GM19238 (cell line): Measurements from ENCODE around the gene POLA2.
"Not testable (repeated sequence)": the region's sequence is repeated elsewhere in the genome, so short reads cannot be mapped to it uniquely, and the experiment has no call there.

Source experiments
- DNase-seq: peaks from one replicate; pipeline ENCODE4 v3.0.0; 2011; ENCODE audit warnings: low spot score; ENCODE audit not compliant: insufficient read length

Gene POLA2

DNA sequence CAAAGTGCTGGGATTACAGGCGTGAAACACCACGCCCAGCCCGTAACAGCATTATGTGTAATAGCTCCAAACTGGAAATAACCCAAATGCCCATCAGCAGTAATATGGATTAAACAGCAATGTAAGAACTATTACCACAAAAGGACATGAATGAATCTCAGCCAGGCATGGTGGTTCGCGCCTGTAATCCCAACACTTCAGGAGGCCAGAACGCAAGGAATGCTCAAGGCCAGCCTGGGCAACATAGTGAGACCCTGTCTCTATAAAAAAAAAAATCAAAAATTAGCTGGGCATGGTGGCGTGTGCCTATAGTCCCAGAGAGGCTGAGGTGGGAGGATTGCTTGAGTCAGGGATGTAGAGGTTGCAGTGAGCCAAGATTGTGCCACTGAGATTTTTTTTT lies 68.8 kb downstream of the POLA2 start:
- no peak for DNase-seq

GRCh38 chr11:65332591-65332990 lies 70.8 kb downstream of the POLA2 start:
- DNase-seq: not testable (repeated sequence)

DNA sequence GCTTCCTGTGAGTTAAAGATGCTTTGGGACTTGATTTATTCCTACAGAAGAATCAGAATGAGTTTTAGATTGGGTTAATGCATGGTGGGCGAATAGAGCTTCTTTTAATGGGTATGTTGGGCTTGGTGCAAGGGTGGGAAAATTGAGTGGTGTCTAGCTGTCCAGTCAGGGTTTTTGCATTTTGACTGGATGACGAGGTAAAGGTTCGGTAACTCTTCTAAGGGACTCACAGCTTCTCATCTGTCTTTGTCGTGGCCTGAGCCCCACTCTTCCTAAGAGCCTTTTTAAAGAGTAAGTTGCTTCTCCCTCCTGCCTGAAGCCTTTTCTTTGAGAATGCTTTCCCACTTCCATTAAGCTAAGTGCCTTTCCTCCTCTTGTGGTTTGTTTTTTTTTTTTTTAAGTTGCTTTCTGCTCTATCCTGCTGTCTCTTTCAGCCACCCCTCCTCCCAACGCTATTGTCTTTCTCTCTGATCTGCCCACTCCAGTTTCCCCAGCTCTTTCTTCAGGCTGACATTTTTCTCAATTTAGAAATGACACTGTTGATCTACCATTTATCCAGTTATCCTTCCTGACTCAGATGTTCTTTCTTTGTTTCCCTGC lies 73.0 kb downstream of the POLA2 start:
- DNase-seq: no peak

DNA sequence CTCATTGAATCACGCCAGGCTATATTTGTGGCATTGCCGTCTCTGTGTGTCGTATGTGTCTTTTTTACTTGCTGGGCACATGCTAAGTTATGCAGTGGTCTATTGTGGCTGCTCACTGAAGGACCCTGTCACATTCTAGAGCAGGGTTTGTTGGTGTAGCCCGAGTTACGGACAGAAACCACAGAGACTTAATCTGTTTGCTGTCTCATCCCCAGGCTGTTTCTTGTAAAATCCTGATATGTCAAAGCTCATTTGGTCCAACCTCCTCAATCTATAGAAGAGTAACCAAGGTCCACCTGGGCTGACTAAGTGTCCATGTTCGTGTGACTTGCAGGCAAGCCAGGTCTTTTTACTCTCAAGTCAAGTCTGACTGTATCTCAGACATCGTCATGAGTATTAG lies 76.9 kb downstream of the POLA2 start:
- DNase-seq: no peak

- DNase-seq: no peak
Measured at GRCh38 chr11:65340226-65340625, 78.5 kb downstream of the POLA2 start.

DNA sequence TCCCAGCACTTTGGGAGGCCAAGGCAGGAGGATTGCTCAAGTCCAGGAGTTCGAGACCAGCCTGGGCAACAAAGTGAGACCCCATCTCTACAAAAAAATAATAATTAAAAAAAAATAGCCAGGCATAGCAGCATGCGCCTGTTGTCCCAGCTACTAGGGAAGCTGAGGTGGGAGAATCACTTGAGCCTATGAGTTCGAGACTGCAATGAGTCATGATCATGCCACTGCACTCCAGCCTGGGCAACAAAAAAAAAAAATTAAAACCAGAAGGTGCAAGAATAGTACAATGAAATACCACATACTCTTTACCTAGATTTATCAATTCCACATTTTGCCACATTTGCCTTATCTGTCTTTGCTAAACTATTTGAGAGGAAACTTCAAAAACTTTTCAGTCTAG lies 80.1 kb downstream of the POLA2 start:
- DNase-seq: no peak
